Left ventricle myocardium superior (tissue), 1 donor: Measurements from ENCODE around the gene YEATS4. TPM values are rescaled to one million over a fixed set of nuclear protein-coding genes. Genes with fewer than 3 reads are reported as not detected.

Experiments
- ATAC-seq: fragments of 200-7000 bp; cut with Tn5 transposase; one replicate; pipeline ENCODE4 v1.9.1; 2020; ENCODE audit warnings: mild to moderate bottlenecking, moderate library complexity
- DNase-seq: peaks from one replicate; pipeline ENCODE4 v3.0.0-alpha.2; 2020
- intact Hi-C: fragments of 100-400 bp; cut with micrococcal nuclease; formaldehyde crosslinking; loops from one replicate; pipeline ENCODE4 v1.11.0; 2022
- total RNA-seq: library from RNA; stranded (reverse); fragmentation: NEBNext Ultra II Directional; extraction: Animal tissue kit (Norgen Biotek cat#: 25700); gene quantifications from one replicate; pipeline ENCODE4 v1.2.1, GENCODE V29; 2021
- donor health status: DM: no; HTN: yes; CAD: no; lungs with severe emphysema.

The YEATS4 gene
- total RNA-seq, 1 donor from 2014 or later: 12.8 TPM

DNA sequence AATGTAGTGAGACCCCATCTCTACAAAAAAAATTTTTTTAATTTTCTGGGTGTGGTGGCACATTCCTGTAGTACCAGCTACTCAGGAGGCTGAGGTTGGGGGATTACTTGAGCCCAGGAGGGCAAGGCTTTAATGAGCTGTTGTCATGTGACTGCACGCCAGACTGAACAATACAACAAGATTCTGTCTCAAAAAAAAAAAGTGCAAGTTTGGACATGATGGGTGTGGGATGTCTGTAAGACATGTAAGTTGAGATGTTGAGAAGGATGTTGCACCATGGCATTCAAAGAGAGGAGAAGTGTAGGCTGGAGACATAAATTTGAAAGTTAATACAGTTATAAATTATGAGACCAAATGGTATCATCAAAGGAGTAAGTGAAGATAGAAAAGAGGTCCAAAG, 23.5 kb downstream of the YEATS4 start:
- no peak for DNase-seq

DNA sequence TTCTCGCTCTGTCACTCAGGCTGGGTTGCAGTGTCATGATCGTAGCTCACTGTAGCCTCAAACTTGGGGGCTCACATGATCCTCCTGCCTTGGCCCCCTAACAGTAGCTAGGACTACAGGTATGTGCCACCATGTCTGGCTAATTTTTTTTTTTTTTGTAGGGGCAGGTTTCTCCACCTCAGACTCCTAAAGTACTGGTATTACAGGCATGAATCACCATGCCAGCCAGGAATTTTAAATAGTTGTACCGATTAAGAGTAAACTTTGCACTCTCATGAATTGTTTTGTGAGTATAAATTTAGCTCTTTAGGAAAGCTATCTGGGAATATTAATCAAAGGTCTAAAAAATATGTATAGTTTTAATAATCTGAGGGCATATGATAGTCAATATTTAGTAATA, 25.5 kb downstream of the YEATS4 start:
- DNase-seq (no peak), ATAC-seq (no peak)
- intact Hi-C loops: no loop called here

More for the DNA sequence above, 23.5 kb downstream of the YEATS4 start:
- no peak for ATAC-seq
- intact Hi-C loops: no loop called here

DNA sequence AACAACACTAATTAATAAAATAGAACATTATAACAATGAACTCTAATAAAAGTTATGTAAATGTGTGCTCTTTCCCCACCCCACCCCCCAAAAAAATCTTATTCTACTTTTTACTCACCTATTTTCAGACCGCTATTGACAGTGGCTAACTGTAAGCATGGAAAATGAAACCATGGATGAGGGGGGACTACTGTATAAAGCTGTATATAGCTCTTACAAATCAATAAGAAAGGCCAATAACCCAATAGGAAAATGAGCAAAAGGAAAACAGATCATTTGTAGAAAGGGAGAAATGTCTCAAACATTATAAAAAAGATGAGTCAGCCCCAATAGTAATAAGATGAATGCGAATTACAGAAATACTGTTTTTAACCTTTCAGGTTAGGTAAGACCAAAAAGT, 27.4 kb downstream of the YEATS4 start:
- intact Hi-C loops: no loop called here
- ATAC-seq: no peak
- no peak for DNase-seq

DNA sequence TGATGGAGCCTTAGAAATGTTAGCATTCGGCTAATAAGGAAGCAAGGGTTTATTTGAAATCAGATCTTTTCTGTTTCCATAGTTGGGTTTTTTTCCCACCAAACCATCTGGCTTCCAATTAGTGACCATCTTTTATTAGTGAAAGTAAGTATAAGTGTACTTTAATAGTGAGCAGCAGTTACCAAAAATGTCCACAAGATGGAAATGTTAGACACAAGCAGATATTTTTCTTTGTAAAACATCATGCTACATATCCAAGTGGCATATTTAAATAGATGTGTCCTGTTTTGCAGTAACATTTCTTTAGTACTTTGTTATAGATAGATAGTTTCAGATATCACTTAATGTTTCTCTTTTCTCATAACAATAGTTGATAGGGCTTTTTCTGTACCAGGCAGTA, 28.8 kb downstream of the YEATS4 start:
- DNase-seq (no peak), ATAC-seq (peak; percentile 41)
- intact Hi-C loops: no loop called here

DNA sequence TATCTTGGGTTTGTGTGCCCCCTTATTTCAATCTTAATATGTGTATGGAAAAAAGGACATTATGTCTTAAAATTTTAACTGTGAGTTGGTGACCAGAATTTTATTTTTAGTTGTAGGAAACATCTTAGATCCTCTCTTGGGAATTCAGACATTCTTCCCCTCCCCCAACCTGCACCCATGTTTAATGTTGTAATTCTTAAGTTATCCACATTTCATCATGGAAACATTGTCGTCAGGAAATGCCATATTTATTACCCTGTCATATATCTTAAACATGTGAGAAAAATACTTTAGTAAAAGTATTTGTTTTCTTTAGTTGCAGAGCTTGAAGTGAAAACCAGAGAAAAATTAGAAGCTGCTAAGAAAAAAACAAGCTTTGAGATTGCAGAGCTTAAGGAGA, 30.3 kb downstream of the YEATS4 start:
- DNase-seq: no peak
- intact Hi-C loops: loop anchor here (10.0 kb wide), 1 partner anchor 175 kb away; no protein-coding TSS in a partner anchor
- ATAC-seq: no peak

DNA sequence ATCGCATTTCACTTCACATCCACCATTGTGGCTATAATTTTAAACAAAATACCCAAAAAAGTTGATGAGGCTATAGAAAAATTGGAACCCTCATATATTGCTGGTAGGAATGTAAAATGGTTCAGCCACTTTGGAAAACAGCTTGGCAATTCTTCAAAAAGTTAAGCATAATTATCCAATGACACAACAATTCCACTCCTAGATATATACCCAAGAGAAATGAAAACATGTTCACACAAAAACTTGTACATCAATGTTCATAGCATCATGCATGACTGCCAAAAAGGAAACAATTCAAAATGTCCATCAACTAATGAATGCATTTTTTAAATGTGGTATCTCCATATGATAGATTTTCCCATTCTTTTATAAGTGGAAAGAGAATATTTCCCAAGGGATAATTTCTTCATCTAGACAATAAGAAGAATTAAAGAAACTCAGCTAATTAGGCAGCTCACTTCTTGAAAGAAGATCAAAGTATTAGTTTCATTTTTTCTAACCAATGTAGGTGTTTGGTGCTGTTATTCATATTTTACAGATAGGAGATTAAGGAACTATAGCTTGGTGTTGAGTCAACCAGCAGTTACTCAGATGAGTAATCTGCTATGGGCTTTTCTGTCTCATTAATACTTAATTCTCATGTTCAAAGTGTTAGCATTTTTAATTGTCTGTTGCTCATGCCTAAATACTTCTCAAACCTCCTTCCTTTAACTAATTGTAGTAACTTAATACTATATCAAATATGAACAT, 32.8 kb downstream of the YEATS4 start:
- ATAC-seq: no peak
- intact Hi-C loops: loop anchor here (10.0 kb wide), 1 partner anchor 172 kb away; no protein-coding TSS in a partner anchor
- no peak for DNase-seq

DNA sequence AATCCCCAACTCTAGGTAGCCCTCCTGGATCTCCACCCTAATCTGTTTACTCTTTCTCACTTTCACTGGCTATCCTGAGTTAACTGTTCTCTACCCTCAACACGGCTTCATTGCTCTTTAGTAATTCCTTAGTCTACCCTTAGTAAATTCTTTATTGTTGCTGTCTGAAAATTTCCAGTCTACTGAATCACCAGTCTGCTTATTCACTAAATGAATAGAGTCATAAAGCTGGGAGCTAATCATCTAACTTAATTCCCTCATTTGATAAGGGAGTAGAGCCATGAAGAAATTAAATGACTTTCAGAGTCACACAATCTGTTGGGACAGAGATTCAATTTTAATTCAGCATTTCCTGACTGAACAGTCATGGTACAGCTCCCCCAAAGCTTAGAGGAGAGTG, 36.5 kb downstream of the YEATS4 start:
- DNase-seq (no peak), ATAC-seq (no peak)
- intact Hi-C loops: loop anchor here (10.0 kb wide), 1 partner anchor 169 kb away; no protein-coding TSS in a partner anchor

DNA sequence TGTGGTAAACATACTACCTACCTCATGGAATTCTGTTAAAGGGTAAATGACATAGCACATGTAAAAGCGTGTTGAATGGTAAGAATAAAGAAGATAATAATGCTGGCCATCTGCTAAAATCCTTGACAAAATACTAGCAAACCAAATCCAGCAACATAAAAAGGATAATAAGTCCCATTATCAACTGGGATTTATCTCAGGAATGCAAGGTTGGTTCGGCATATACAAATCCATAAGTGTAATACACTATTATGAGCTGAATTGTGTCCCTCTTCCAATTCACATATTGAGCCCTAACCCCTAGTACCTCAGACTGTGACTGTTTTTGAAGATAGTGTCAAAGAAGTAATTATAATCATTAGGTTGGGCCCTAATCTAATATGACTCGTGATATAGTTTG, 37.4 kb downstream of the YEATS4 start:
- intact Hi-C loops: loop anchor here (10.0 kb wide), 1 partner anchor 168 kb away; no protein-coding TSS in a partner anchor
- DNase-seq: no peak
- ATAC-seq: no peak

DNA sequence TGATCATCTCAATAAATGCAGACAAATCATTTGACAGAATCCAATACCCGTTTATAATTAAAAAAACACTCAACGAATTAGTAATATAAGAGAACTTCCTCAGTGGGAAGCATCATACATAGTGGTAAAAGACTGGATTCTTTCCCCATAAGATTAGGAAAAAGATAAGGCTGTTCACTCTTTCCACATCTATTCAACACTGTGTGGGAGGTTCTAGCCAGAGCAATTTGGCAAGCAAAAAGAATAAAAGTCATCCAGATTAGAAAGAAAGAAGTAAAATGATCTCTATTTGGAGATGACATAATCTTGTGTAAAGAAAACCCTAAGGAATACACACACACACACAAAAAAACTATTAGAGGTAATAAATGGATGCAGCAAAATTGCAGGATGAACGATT, 38.4 kb downstream of the YEATS4 start:
- intact Hi-C loops: loop anchor here (10.0 kb wide), 1 partner anchor 167 kb away; no protein-coding TSS in a partner anchor
- DNase-seq (no peak), ATAC-seq (no peak)

DNA sequence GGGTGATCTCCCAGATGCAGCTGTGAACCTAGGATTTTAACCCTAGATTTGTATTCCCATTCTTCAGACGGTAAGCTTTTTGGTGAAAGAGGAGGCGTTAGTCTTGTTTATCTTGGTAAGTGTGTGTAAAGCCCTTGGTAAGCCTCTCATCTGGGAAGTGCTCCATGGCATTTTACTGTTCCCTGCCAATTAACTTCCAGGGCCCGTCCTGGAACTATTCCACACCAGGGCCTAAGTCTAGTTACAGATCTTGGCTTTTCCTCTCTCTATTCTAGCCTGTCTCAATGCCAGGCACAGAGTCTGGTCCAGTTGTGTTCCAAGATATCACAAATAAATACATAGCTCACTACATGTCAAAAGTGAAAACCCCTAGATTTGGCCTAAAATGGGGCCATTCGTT, 42.4 kb downstream of the YEATS4 start:
- peak; percentile 28 for DNase-seq
- peak; percentile 86 for ATAC-seq
- intact Hi-C loops: no loop called here

DNA sequence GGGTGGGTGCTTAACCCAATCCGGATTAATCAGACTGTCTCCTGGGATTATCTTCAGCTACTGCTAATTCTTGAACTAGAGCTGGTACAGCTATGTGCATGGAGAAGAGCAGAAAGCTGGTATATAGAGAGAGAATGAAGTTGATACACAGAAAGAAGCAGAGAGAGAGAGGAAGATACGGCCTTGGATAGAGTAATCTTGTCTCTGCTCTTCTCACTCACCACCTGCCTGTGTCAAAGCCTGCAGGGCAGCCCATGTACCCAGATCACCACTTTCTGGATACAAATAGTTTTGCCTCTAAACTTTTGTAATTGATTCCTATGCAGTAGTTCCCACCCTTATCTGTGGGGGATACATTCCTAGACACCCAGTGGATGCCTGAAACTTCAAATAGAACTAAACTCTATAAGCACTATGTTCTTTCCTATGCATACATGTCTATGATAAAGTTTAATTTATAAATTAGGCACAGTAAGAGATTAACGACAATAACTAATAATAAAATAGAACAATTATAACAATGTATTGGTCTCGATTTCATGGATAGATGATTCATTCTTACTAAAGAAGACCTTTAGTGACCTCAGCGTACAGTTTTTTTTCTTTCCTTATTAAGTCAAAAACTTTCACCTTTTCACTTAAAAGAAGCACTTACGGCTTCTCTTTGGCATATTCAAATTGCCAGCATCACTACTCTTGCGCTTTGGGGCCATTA, 45.5 kb downstream of the YEATS4 start:
- intact Hi-C loops: no loop called here
- no peak for DNase-seq
- ATAC-seq: no peak

DNA sequence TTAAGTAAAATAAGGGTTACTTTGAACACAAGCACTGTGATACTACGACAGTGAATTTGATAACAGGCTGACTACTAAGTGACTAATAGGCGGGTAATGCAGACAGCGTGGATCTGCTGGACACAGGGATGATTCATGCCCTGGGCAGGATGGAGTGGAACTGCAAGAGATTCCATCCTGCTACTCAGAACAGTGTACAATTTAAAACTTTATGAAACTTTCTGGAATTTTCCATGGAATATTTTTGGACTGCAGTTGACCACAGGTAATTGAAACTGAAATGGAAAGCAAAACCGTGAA, 46.0 kb downstream of the YEATS4 start:
- DNase-seq (no peak), ATAC-seq (peak; percentile 57)
- intact Hi-C loops: no loop called here

DNA sequence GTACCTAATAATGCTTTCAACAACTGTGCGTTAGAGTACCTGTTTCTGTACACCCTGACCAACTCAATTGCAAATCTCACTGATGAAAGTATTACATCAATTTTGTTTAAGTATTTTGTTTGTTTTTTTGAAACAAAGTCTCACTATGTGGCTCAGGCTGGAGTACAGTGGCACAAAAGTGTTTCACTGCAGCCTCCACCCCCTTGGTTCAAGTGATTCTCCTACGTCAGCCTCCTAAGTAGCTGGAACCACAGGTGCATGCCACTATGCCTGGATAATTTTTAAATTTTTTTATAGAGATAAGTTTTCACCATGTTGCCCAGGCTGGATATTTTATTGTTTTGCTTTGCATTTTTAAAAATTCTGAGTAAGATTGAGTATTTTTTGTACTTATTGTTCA, 46.7 kb downstream of the YEATS4 start:
- DNase-seq (no peak), ATAC-seq (no peak)
- intact Hi-C loops: no loop called here

DNA sequence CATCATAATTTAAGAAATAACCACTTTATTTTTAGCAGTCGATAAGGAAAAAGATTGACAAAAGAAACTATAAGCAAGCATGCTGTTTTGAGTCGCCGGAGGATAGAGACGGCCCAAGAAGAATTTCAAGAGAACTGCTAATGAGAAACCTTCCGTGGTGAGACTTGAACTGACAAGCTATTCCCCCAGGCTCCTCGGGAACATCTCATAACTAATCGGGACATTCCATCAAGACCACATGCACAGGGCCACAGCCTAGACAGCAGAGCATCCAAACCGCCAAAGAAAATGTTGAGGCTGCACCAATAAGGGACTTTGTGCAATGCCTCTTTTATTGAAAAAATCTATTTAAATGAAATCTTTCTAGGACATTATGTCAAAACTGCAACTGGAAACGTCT, 51.0 kb downstream of the YEATS4 start:
- no peak for ATAC-seq
- intact Hi-C loops: no loop called here
- DNase-seq: no peak

DNA sequence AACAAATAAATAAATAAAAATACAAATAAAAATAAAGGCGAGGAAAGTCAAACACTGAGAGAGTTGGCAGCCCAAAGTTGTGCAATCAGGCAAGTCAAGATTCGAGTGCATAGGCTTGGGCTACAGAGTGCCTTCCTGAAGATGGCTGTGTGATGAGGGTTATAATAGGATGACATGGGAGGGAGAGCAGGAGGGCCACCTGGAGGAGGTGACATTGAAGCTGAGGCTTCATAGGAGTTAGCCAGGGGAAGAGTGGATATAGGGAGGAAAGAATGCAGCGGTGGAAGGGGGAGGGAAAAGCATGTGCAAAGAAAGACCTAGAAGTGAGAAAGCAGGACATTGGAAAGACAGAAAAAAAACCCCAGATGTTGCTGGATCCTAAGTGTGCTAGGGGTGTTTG, 53.1 kb downstream of the YEATS4 start:
- intact Hi-C loops: no loop called here
- DNase-seq: no peak
- ATAC-seq: no peak

DNA sequence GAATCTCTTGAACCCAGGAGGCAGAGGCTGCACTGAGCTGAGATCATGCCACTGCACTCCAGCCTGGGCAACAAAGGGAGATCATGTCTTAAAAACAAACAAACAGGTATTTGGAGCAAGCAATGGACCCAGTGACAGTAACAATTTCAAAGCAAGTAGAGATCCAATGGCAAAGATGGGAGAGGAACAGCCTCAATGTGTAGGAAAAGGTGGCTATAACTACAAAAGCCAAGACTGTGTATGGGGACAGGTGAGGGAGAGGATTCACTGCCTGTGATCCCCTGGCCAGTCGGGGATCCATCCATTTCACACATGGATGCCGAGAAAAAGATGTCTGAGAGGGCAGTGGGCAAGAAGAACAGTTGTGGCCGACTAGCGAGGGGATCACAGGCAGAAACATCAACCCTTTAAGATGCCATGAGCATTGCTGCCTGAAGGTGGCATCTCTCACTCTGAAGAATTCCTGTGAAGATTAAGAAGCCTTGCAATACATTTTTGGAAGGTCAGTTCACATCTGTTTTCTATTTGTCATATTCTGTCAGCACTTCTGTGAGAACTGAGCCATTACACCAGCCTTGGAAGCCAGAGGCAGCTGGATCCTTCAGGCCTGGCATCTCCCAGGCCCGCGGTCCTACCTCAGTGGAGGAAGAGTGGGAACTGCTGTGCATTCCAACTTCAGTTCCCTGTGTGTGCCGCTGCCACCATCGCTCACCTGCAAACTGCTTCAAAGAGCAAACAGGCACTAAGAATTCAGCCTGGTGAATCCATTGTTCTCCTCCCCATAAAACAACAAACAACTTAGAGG, 56.1 kb downstream of the YEATS4 start:
- DNase-seq (peak; percentile 61), ATAC-seq (peak; percentile 94)
- intact Hi-C loops: no loop called here

DNA sequence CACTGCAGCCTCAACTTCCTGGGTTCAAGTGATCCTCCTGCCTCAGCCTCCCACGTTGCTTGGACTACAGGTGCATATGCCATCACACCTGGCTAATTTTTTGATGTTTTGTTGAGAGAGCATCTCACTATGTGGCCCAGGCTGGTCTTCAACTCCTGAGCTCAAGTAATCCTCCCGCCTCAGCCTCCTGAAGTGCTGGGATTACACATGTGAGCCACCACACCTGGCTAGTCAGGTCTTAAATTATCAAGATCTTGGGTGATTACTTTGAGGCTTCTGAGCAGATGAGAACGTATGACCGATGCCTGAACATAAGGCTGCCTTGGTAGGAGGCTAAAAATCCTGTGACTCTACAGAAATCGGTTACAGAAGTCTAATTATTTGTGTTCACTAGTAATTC, 57.7 kb downstream of the YEATS4 start:
- intact Hi-C loops: no loop called here
- DNase-seq: no peak
- no peak for ATAC-seq

DNA sequence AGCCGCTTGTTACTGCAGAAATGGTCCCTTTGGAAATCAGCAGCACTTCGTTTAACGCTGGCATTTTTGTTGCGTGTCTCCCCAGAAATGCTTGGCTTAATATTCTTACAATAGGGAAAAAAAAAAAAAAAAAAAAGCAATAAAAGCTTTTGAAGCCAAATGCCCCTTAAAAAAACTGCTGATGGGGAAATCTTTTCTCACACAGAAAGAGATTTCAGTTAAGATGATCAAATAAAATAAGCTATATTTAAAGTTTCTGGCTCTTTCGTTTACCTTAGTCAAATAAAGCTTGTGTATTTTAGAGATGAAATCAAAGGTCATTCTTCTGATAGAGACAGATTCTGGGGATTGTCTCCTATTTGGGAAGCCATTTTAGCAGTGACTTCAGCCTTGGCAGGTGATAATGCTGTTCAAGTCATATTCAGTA, 58.2 kb downstream of the YEATS4 start:
- DNase-seq: no peak
- no peak for ATAC-seq
- intact Hi-C loops: no loop called here

DNA sequence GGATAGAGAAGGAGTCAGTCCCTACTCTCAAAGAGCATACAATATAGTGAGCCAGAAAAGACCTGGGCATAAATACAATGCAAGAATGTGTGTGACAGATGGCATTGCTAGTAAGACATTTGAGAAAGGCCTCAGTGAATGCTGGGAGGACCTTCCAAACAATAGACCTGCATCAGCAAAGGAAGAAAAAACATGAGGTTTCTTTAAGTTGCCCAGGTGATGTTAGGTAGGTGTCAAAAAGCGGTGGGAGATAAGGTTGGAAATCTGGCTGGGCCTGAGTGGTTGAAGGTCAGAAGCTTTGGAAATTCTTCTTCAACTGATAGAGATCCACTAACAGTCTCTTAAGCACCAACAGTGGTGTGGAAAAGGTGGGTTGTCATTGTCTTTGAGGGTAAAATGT, 60.2 kb downstream of the YEATS4 start:
- no peak for ATAC-seq
- intact Hi-C loops: no loop called here
- no peak for DNase-seq

DNA sequence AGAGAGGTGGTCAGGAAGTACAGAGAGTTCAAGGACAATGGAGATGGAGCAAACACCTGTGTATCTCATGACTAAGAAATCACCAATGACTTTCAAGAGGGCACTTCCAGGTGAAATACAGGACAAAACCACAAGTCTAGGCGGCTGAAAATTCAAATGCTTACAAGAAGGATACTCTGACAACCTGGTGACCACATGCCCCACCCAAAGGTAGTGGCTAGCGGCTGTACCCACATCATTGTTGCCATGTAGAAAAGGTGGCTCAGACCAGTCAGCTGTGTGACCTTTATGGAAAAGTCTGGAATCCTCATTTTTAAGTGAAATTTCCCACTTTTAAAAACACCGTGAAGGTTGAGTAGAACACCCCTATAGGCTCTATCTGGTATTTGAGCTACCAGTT, 62.0 kb downstream of the YEATS4 start:
- intact Hi-C loops: no loop called here
- DNase-seq (no peak), ATAC-seq (no peak)
